T-helper 2 cell treated with Interferon-gamma antibody and Interleukin-4, amounts not matched to agents 5 μg/mL and 100 μg/mL, for 36 hours (primary cell): ENCODE results near the gene FER1L5.
"Not testable (repeated sequence)": the region's sequence is repeated elsewhere in the genome, so short reads cannot be mapped to it uniquely, and the experiment has no call there.

Experiments used
- DNase-seq: peaks from one replicate; pipeline ENCODE4 v3.0.0; 2021; ENCODE audit warnings: low spot score
- H3K27ac Mint-ChIP-seq: one replicate; pipeline ENCODE4 v1.8.0; 2021; ENCODE audit warnings: mild to moderate bottlenecking, mixed read lengths
- H3K27me3 Mint-ChIP-seq: one replicate; pipeline ENCODE4 v1.8.0; 2021; ENCODE audit warnings: low read depth, mixed read lengths
- H3K36me3 Mint-ChIP-seq: one replicate; pipeline ENCODE4 v1.8.0; 2021; ENCODE audit warnings: low read depth, mixed read lengths
- H3K4me1 Mint-ChIP-seq: one replicate; pipeline ENCODE4 v1.8.0; 2021; ENCODE audit warnings: low read depth, mixed read lengths
- H3K4me3 Mint-ChIP-seq: one replicate; pipeline ENCODE4 v1.8.0; 2022; ENCODE audit warnings: mild to moderate bottlenecking, moderate library complexity, mixed read lengths
- H3K9me3 Mint-ChIP-seq: one replicate; pipeline ENCODE4 v1.8.0; 2021; ENCODE audit warnings: mixed read lengths

Gene FER1L5

DNA sequence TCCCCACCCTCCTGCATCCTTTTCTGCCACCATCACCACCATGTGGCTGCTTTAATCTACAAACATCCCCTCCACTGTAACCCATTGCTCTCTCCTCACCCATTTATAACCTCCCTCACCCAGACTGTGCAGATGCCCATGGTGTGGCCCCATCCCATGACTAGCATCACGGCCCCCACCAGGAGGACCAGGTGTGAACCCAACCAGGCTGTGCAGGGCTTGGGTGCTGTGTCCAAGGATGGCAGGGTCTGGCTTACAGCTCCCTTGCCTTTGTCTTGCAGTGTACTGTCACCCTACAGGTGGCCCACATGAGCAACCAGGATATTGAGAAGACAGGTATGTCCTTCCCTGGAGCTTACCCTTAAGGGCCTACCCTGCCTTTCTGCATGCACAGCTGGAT, 6.8 kb downstream of the FER1L5 start:
- Mint-ChIP-seq H3K27me3 (peaks cover 2% of the 10 kb centered on the region), H3K4me1 (no peaks in the 10 kb centered on the region), H3K36me3 (no peaks in the 10 kb centered on the region), H3K27ac (no peak overlapping the region), H3K9me3 (peaks cover 3% of the 10 kb centered on the region), H3K4me3 (no peak overlapping the region)
- no peak for DNase-seq

DNA sequence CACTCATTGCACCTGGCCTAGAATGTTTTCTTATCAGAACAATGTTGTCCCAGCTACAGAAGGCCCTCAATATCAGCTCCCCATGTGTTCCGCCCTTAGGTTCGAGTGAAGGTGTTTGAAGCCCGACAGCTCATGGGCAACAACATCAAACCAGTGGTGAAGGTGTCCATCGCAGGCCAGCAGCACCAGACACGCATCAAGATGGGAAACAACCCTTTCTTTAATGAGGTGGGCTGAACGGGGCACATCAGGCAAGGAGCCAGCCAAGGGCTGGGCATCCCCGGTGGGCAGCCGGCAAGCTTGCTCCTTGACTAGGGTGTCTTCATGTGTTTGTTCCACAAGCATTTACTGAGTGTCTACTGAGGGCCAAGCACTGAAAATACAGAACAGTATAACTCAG, 9.2 kb downstream of the FER1L5 start:
- peaks cover 2% of the 10 kb centered on the region for H3K27me3 Mint-ChIP-seq
- H3K36me3 Mint-ChIP-seq, result no peaks in the 10 kb centered on the region
- H3K27ac Mint-ChIP-seq, result no peak overlapping the region
- H3K4me1 Mint-ChIP-seq, result no peaks in the 10 kb centered on the region
- no peak overlapping the region for H3K4me3 Mint-ChIP-seq
- no peak for DNase-seq
- peaks cover 3% of the 10 kb centered on the region for H3K9me3 Mint-ChIP-seq

DNA sequence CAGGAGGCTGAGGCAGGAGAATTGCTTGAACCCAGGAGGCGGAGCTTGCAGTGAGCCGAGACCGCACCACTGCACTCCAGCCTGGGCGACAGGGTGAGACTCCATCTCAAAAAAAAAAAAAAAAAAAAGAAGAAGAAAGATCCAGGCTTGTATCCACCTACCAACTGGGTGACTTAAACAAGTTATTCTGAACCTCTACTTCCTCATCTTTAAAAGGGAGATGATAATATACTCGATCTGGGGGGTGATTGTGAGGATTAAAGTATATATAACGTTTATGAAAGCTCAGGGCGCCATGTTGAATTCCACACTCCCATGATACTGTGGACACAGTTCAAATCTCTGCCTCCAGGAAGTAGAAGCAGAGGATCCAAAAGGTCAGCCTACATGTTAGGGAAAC, 12.2 kb downstream of the FER1L5 start:
- not testable (repeated sequence) for DNase-seq, H3K4me3 Mint-ChIP-seq, H3K27me3 Mint-ChIP-seq, H3K4me1 Mint-ChIP-seq, H3K27ac Mint-ChIP-seq, H3K9me3 Mint-ChIP-seq, H3K36me3 Mint-ChIP-seq

DNA sequence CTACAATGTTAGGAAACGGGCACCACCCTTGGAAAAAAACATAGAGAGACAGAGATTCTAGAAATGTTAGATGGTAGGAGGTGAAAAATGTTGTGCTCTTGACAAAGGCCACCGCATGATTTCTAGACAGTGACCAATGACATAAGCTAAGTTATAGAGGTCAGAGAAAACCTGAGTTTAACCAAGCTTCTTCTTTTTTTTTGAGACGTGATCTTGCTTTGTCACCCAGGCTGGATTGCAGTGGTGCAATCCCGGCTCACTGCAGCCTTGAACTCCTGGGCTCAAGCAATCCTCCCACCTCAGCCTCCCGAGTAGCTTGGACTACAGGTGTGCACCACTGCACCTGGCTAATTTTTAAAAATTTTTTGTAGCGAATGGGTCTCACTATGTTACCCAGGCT, 13.0 kb downstream of the FER1L5 start:
- Mint-ChIP-seq H3K4me1 (no peaks in the 10 kb centered on the region), H3K36me3 (no peaks in the 10 kb centered on the region), H3K27me3 (peaks cover 6% of the 10 kb centered on the region), H3K9me3 (no peaks in the 10 kb centered on the region), H3K4me3 (no peak overlapping the region), H3K27ac (no peak overlapping the region)
- no peak for DNase-seq

DNA sequence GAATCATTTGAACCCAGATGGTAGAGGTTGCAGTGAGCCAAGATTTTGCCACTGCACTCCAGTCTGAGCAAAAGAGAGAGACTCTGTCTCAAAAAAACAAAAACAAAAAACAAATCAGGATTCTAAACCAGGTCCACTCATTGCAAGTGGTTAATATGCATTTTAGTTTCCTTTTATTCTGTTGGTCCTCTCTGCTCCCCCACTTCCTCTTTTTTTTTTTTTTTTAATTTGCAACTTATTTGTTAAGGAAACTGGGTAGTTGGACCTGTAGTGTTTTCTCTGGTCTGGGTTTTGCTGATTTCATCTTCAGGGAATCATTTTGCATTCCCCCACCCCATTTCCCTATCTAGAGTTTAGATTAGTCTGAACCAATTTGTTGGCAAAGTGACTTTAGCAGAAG, 14.0 kb downstream of the FER1L5 start:
- Mint-ChIP-seq H3K27me3 (peaks cover 4% of the 10 kb centered on the region), H3K4me3 (no peak overlapping the region), H3K36me3 (no peaks in the 10 kb centered on the region), H3K9me3 (no peaks in the 10 kb centered on the region), H3K4me1 (no peaks in the 10 kb centered on the region), H3K27ac (no peak overlapping the region)
- no peak for DNase-seq

DNA sequence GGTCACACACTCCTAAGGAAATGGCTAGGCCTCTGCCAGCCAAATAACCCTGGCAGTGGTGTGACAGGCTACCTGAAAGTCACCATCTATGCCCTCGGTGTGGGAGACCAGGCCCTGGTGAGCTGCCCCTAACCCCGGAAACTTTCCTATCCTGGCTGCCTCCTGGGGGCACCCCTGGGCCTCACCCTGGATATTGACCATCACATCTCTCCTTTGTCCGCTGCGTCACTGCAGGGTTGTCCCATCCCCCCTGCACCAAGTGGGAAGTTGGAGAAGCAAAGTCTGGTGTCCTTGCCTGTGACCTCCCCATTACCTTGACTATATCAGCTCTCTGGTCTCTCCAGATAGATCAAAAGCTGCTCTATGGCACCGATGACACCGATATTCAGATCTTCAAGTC, 18.8 kb downstream of the FER1L5 start:
- Mint-ChIP-seq H3K4me1 (no peaks in the 10 kb centered on the region), H3K36me3 (no peaks in the 10 kb centered on the region), H3K27ac (no peak overlapping the region), H3K27me3 (peaks cover 5% of the 10 kb centered on the region), H3K4me3 (no peak overlapping the region), H3K9me3 (no peaks in the 10 kb centered on the region)
- DNase-seq, result no peak

DNA sequence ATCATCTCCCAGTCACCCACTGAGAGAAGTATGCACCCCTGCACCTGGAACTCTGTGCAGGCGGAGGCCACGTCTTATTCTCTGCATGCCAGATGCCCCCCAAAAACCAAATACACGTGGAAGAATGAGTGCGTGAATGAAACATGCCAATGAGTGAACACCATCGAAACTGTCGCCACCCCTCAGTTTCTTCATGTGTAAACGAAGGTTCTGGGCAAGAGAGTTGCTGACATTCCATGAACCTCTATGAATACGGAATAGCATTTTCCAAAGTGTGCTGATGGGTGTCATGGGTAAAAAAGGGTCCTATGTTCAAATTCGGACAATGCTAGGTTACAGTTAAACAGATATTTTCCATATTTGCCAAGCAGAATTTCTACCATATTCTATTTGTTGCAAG, 19.8 kb downstream of the FER1L5 start:
- no peaks in the 10 kb centered on the region for H3K9me3 Mint-ChIP-seq
- no peaks in the 10 kb centered on the region for H3K36me3 Mint-ChIP-seq

DNA sequence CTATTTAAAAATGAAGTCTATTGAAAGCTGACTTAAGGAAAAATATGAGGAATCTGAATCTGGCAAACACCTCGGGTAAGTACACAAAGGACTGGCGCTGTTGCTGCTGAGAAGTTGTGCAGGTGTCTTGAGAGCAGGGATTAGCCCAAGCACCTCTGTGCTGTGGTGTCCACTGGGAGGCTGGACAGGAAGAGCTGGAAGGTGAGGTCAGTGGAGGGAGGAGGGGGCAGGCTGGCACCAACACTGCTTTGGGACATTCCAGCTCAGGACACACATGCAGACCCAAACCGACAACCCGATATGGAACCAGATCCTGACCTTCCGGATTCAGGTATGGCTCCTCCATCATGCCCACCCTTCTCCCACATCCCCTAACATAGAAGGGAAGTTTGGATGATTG, 20.6 kb downstream of the FER1L5 start:
- Mint-ChIP-seq H3K27ac (no peak overlapping the region), H3K4me3 (no peak overlapping the region), H3K27me3 (peaks cover 2% of the 10 kb centered on the region), H3K36me3 (no peaks in the 10 kb centered on the region), H3K4me1 (no peaks in the 10 kb centered on the region), H3K9me3 (no peaks in the 10 kb centered on the region)
- no peak for DNase-seq

More for the DNA sequence above, 19.8 kb downstream of the FER1L5 start:
- H3K4me1 Mint-ChIP-seq, result no peaks in the 10 kb centered on the region
- no peak overlapping the region for H3K4me3 Mint-ChIP-seq
- no peak for DNase-seq
- H3K27me3 Mint-ChIP-seq, result peaks cover 5% of the 10 kb centered on the region
- no peak overlapping the region for H3K27ac Mint-ChIP-seq

DNA sequence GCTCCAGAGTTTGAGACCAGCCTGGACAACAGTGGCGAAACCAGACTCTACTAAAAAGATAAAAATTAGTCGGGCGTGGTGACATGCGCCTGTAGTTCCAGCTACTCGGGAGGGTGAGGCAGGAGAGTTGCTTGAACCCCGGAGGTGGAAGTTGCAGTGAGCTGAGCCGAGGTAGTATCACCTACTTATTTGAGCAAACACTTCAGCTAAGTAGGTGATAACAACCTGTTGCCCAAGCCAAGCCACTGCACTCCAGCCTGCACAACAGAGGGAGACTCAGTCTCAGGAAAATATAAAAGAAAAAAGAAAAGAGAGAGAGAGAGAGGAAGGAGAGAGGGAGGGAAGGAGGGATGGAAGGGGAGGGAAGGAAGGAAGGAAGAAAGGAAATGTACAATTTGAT, 21.3 kb downstream of the FER1L5 start:
- no peaks in the 10 kb centered on the region for H3K4me1 Mint-ChIP-seq
- H3K36me3 Mint-ChIP-seq, result no peaks in the 10 kb centered on the region
- H3K27me3 Mint-ChIP-seq, result peaks cover 2% of the 10 kb centered on the region
- no peak for DNase-seq
- H3K27ac Mint-ChIP-seq, result no peak overlapping the region
- no peak overlapping the region for H3K4me3 Mint-ChIP-seq
- no peaks in the 10 kb centered on the region for H3K9me3 Mint-ChIP-seq

DNA sequence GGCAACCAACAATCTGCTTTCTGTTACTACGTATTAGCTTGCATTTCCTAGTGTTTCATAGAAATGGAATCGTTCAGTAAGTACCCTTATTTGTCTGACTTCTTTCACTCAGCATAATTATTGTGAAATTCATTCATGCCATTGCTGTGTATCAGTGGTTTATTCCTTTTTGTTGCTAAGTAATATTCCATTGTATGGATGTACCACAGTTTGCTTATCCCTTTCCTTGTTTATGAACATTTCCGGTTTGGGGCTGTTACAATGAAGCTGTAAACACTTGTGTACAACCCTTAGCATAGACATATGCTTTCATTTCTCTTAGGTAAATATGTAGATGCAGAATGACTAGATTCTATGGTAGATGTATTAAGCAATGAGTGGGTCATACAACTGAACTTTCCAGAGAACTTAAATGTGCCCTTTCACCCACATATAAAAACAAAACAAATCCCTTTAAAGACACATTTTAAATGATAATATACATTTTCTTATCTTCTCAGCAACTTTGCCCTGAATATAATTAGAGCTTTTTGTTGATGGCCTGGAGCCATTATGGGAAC, 21.9 kb downstream of the FER1L5 start:
- H3K27me3 Mint-ChIP-seq, result peaks cover 2% of the 10 kb centered on the region
- DNase-seq, result no peak
- no peak overlapping the region for H3K4me3 Mint-ChIP-seq
- H3K4me1 Mint-ChIP-seq, result no peaks in the 10 kb centered on the region
- H3K36me3 Mint-ChIP-seq, result no peaks in the 10 kb centered on the region
- H3K9me3 Mint-ChIP-seq, result no peaks in the 10 kb centered on the region
- H3K27ac Mint-ChIP-seq, result no peak overlapping the region

DNA sequence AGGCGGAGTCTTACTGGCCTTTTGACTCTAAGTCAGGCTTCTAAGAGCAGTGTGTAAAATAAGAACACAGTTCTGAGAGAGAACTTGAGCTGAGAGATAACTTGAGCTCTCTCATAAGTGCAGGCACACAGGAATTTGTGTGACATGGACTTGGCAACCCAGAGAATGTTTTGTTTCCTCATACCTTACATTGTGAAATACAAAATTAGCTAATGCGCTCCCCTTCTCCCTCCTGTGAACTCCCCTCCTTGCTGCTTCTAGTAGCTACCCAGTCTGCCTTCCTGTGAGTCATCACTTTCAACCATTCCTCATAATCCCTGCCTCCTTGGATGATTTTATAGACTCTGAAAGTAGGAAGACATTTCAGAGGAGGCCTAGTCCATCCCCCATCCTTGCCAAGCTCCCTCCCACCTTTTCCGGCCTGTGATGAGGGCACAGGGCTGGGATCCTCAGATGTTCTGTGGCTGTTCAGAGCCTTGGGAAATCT, 22.6 kb downstream of the FER1L5 start:
- Mint-ChIP-seq H3K27me3 (peaks cover 2% of the 10 kb centered on the region), H3K4me1 (no peaks in the 10 kb centered on the region), H3K36me3 (no peaks in the 10 kb centered on the region), H3K9me3 (no peaks in the 10 kb centered on the region), H3K27ac (no peak overlapping the region), H3K4me3 (no peak overlapping the region)
- DNase-seq, result no peak

DNA sequence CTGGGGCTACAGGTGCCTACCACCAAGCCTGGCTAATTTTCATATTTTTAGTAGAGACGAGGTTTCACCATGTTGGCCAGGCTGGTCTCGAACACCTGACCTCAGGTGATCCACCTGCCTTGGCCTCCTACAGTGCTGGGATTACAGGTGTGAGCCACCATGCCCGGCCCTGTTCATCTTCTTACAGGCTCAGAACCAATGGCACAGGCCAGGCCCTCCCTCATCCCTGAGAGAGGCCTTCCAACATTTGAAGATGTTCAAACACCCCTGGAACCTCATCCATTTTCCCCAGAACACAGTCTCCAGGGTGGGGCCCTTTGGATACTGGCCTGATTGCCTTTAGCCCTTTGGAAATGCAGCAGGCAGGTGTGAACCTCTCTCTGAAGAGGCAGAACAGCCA, 23.2 kb downstream of the FER1L5 start:
- not testable (repeated sequence) for H3K4me1 Mint-ChIP-seq, H3K4me3 Mint-ChIP-seq, DNase-seq, H3K27ac Mint-ChIP-seq, H3K36me3 Mint-ChIP-seq, H3K27me3 Mint-ChIP-seq, H3K9me3 Mint-ChIP-seq

DNA sequence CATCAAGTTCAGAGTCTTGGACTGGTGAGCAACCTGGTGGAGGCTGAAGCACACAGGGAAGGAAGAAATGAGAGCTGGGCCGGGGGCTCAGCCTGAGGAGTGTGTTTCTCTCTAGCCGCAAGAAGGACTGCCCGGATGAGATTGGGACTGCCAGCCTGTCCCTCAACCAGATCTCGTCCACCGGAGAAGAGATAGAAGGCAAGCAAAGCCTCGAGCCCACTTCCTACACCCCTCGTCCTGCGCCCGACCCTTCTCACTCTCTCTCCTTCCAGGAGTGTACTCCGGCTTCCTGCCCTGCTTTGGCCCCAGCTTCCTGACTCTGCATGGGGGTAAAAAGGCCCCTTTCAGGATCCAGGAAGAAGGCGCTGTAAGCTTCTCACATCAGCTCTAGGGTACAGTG, 26.2 kb downstream of the FER1L5 start:
- H3K36me3 Mint-ChIP-seq, result no peaks in the 10 kb centered on the region

DNA sequence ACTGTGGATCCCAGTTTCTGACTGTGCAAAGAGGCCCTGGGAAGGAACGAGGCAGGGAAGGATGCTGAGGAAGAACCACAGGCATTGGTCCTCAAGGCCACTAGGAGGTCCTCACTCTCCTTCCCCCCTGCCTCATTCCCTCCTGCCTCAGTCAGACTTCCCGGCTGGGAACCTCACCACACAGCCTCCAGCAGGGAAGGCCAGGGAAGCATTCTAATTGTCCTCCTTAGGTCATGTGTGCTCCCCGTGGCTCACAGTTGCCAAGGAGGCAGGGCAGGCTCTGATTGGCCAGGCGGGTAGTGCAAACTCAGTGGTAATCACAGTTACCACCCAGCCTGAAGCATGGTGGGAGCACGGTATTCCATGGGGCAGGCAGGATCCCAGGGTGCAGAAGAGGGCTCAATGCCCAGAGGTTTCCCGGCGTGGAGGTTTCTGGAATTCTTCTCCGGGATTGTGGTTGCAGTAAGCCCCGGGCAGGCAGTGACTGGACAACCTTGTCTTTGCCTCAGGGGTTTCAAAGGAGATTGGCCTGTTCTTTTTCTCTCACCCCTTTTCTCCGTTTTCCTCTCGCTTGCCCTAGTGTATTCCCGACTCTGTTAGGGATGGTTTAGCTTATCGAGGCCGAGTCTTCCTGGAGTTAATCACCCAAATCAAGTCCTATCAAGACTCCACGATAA, 27.1 kb downstream of the FER1L5 start:
- no peak overlapping the region for H3K27ac Mint-ChIP-seq
- peaks cover 3% of the 10 kb centered on the region for H3K27me3 Mint-ChIP-seq
- no peaks in the 10 kb centered on the region for H3K4me1 Mint-ChIP-seq
- no peak for DNase-seq
- H3K36me3 Mint-ChIP-seq, result no peaks in the 10 kb centered on the region
- no peaks in the 10 kb centered on the region for H3K9me3 Mint-ChIP-seq
- H3K4me3 Mint-ChIP-seq, result no peak overlapping the region

More for the DNA sequence above, 26.2 kb downstream of the FER1L5 start:
- H3K4me1 Mint-ChIP-seq, result no peaks in the 10 kb centered on the region
- DNase-seq, result no peak
- H3K27me3 Mint-ChIP-seq, result peaks cover 3% of the 10 kb centered on the region
- no peaks in the 10 kb centered on the region for H3K9me3 Mint-ChIP-seq
- no peak overlapping the region for H3K4me3 Mint-ChIP-seq
- no peak overlapping the region for H3K27ac Mint-ChIP-seq

DNA sequence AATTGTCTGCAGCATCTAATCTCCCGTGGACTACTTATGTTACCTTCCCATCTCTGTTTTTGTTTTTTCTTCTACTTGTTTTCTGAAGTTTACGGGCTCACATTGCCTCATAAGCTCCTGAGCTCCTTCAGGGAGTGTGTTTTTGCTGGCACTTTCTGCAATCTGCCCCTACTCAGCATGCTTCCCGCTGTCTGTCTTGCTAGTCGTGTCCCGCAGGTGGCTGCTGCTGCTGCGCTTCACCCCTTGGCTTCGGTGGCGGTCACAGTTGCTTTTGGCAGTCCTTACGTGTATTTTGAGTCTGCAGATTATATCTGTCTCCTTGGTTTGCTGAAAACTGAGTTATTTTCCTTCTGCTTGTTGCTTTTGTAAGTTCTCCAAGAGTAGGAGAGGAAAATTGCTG, 37.3 kb downstream of the FER1L5 start:
- no peaks in the 10 kb centered on the region for H3K36me3 Mint-ChIP-seq
- DNase-seq, result no peak
- no peaks in the 10 kb centered on the region for H3K9me3 Mint-ChIP-seq
- H3K4me1 Mint-ChIP-seq, result no peaks in the 10 kb centered on the region
- H3K27ac Mint-ChIP-seq, result no peak overlapping the region
- no peak overlapping the region for H3K4me3 Mint-ChIP-seq
- H3K27me3 Mint-ChIP-seq, result peaks cover 12% of the 10 kb centered on the region
